ENCODE results near the gene CASP3. TPM values are rescaled to one million over a fixed set of nuclear protein-coding genes. Genes with fewer than 3 reads are reported as not detected.
"Not testable (repeated sequence)": the region's sequence is repeated elsewhere in the genome, so short reads cannot be mapped to it uniquely, and the experiment has no call there.

CASP3 gene
- total RNA-seq, 2 donors from 2014 or later = 42.0 to 58.7 TPM

GRCh38 chr4:184593461-184593860 lies 55.8 kb downstream of the CASP3 start:
- Mint-ChIP-seq H3K36me3 (no peaks in the 10 kb centered on the region), H3K9me3 (no peaks in the 10 kb centered on the region), H3K27ac (no peak overlapping the region)
- ATAC-seq (no peak), DNase-seq (ENCODE audit: low spot score in 2 of 2) (no peak)

- not testable (repeated sequence) for H3K27ac Mint-ChIP-seq; H3K36me3 Mint-ChIP-seq; DNase-seq (ENCODE audit: low spot score in 2 of 2); H3K9me3 Mint-ChIP-seq; ATAC-seq
Observed at GRCh38 chr4:184591747-184592270, 57.4 kb downstream of the CASP3 start.

GRCh38 chr4:184591070-184591677 lies 58.1 kb downstream of the CASP3 start:
- Mint-ChIP-seq H3K27ac (no peak overlapping the region), H3K9me3 (no peaks in the 10 kb centered on the region), H3K36me3 (no peaks in the 10 kb centered on the region)
- no peak for DNase-seq (ENCODE audit: low spot score in 2 of 2)
- ATAC-seq = no peak

- DNase-seq (ENCODE audit: low spot score in 2 of 2) = no peak
- Mint-ChIP-seq H3K27ac (no peak overlapping the region), H3K9me3 (no peaks in the 10 kb centered on the region), H3K36me3 (no peaks in the 10 kb centered on the region)
- ATAC-seq = no peak
Observed at GRCh38 chr4:184590196-184590595, 59.1 kb downstream of the CASP3 start.

GRCh38 chr4:184588893-184589292 lies 60.4 kb downstream of the CASP3 start:
- H3K27ac Mint-ChIP-seq = no peak overlapping the region
- H3K36me3 Mint-ChIP-seq = peaks cover 0 to 8% of the 10 kb centered on the region in 2 donors
- no peak for ATAC-seq

GRCh38 chr4:184587701-184588100 lies 61.5 kb downstream of the CASP3 start:
- Mint-ChIP-seq H3K9me3 (no peaks in the 10 kb centered on the region), H3K27ac (no peak overlapping the region), H3K36me3 (peaks cover 0 to 9% of the 10 kb centered on the region in 2 donors)
- DNase-seq (ENCODE audit: low spot score in 2 of 2) (no peak), ATAC-seq (no peak)

More at GRCh38 chr4:184588893-184589292, 60.4 kb downstream of the CASP3 start:
- no peak for DNase-seq (ENCODE audit: low spot score in 2 of 2)
- H3K9me3 Mint-ChIP-seq = no peaks in the 10 kb centered on the region

GRCh38 chr4:184587221-184587620 lies 62.0 kb downstream of the CASP3 start:
- Mint-ChIP-seq H3K27ac (no peak overlapping the region), H3K36me3 (peaks cover 0 to 11% of the 10 kb centered on the region in 2 donors), H3K9me3 (peaks cover 0 to 2% of the 10 kb centered on the region in 2 donors)
- DNase-seq (ENCODE audit: low spot score in 2 of 2) (no peak), ATAC-seq (no peak)

- DNase-seq (ENCODE audit: low spot score in 2 of 2) (peak in 1 of 2 donors; percentile 7), ATAC-seq (peak; percentile 92 to 93)
- Mint-ChIP-seq H3K27ac (peak overlapping the region; percentile 44 to 74), H3K36me3 (peaks cover 0 to 41% of the 10 kb centered on the region in 2 donors), H3K9me3 (peaks cover 7 to 27% of the 10 kb centered on the region in 2 donors)
Observed at GRCh38 chr4:184583738-184584502, 65.3 kb downstream of the CASP3 start.

Other genes starting within 250 kb of the CASP3 start
- 10 to 100 TPM; 52.7 to 56.8 TPM for gene IRF2, start 174.9 kb downstream of the CASP3 start, total RNA-seq
- 10 to 100 TPM; 10.8 to 24.9 TPM for gene PRIMPOL, start 291 bp upstream of the CASP3 start, total RNA-seq
- 10 to 100 TPM; 73.8 to 75.1 TPM for gene CENPU, start 84.6 kb upstream of the CASP3 start, total RNA-seq
- 10 to 100 TPM; 23.4 to 27.1 TPM for gene ACSL1, start 176.5 kb upstream of the CASP3 start, total RNA-seq